ENCODE data around the gene KNTC1. TPM values are rescaled to one million over a fixed set of nuclear protein-coding genes. Genes with fewer than 3 reads are reported as not detected.

KNTC1 gene, protein sequence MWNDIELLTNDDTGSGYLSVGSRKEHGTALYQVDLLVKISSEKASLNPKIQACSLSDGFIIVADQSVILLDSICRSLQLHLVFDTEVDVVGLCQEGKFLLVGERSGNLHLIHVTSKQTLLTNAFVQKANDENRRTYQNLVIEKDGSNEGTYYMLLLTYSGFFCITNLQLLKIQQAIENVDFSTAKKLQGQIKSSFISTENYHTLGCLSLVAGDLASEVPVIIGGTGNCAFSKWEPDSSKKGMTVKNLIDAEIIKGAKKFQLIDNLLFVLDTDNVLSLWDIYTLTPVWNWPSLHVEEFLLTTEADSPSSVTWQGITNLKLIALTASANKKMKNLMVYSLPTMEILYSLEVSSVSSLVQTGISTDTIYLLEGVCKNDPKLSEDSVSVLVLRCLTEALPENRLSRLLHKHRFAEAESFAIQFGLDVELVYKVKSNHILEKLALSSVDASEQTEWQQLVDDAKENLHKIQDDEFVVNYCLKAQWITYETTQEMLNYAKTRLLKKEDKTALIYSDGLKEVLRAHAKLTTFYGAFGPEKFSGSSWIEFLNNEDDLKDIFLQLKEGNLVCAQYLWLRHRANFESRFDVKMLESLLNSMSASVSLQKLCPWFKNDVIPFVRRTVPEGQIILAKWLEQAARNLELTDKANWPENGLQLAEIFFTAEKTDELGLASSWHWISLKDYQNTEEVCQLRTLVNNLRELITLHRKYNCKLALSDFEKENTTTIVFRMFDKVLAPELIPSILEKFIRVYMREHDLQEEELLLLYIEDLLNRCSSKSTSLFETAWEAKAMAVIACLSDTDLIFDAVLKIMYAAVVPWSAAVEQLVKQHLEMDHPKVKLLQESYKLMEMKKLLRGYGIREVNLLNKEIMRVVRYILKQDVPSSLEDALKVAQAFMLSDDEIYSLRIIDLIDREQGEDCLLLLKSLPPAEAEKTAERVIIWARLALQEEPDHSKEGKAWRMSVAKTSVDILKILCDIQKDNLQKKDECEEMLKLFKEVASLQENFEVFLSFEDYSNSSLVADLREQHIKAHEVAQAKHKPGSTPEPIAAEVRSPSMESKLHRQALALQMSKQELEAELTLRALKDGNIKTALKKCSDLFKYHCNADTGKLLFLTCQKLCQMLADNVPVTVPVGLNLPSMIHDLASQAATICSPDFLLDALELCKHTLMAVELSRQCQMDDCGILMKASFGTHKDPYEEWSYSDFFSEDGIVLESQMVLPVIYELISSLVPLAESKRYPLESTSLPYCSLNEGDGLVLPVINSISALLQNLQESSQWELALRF (N-terminal part only)
- 5.5 and 8.7 TPM in 2 replicates for total RNA-seq

DNA sequence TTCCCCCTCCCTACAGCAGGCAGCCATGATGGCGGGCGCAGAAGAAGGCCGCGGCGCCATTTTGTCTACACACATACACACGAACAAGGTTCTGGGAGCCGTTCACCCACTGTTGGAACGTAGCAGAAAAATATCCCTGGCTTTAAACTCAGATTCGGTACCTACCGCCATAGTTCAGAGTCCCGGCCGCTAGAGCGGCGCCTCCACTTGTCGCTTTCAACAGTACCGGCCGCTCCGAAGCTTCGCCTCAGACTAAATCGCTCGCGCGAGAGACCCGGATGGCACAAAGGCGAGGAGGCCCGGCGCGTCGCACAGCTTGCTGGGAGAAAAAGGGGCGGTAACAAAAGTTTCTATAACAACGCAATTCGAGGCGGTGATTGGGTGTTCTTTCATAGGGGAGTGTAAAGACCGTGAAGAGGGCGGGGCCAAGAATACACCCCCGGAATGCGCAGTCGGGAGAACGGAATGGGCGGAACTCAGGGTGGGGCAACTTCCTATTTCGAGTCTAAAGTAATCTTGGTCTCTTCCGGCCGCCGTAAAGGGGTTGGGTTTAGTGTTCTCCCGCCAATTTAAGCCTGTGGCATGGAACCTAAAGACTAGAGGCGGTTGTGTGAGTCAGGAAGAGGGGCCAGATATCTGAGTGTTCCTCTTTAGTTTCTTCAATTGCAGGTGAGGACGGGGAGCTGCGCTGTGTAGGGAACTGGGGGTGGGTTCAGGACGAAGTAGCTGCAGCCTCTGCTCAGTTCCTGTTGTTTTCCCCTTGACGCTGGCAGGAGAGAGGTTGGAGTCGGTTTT, at the start of gene KNTC1, which contains the start of gene RSRC2:
Gene KNTC1 (plus strand): TSS at position 567 of the 795 bp plus-strand sequence. CDS start 2,815 bp downstream, outside the sequence.
Gene RSRC2 (minus strand): TSS at position 254 of the 795 bp plus-strand sequence. CDS start 83 bp downstream, at position 171.

DNA sequence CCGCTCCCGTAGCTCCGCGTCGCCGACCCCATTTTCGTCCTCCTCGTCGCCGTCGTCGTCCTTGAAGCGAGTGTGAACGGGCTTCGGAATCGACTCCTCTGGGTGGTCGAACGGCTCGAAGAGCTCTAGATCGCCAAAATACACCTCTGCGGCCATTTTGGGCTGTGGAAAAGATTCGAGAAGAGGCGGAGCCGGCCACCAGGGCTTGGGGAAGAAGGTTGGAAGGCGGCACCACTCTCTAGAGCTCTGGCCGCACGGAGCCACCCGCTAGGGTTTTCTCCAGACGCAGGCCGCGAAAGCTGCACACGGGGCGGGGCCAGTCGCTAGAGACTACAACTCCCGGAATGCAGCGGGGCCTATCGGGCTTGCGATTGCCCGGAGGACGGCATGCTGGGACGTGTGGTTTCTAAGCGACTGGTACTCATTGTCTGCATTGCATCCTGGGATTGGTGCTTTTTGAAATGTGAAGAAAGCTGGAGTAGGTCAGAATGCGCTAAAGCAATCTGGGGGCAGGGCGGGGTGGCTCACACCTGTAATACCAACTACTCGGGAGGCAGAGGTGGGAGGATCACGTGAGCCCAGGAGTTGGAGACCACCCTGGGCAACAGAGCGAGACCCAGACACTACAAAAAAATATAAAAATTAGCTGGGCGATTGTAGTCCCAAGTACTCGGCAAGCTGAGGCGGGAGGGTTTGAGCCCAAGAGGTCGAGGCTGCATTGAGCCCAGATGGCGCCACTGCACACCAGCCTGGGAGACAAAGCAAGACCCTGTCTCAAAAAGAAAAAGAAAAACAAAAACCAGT, 26.2 kb upstream of the KNTC1 start, which contains the start of gene ZCCHC8:
Gene ZCCHC8 (minus strand): TSS at position 248 of the 804 bp plus-strand sequence. CDS start 92 bp downstream, at position 156.

Other genes starting within 250 kb of the KNTC1 start
- 97.4 and 145 TPM in 2 replicates for gene CLIP1, start 104.6 kb upstream of the KNTC1 start, total RNA-seq
- 22.9 and 27.4 TPM in 2 replicates for gene ZCCHC8, start 26.3 kb upstream of the KNTC1 start, total RNA-seq
- gene RSRC2, start 313 bp upstream of the KNTC1 start, total RNA-seq = 37.6 and 55.0 TPM in 2 replicates
- gene HCAR2, start 176.1 kb downstream of the KNTC1 start, total RNA-seq = 3.4 and 4.5 TPM in 2 replicates
- 0.68 and 4.0 TPM in 2 replicates for gene HCAR3, start 189.6 kb downstream of the KNTC1 start, total RNA-seq
- gene HCAR1, start 203.6 kb downstream of the KNTC1 start, total RNA-seq = not detected in 2 replicates
- gene DENR, start 225.6 kb downstream of the KNTC1 start, total RNA-seq = 42.6 and 46.1 TPM in 2 replicates
- 0.78 and 1.0 TPM in 2 replicates for gene CCDC62, start 247.3 kb downstream of the KNTC1 start, total RNA-seq